Activated B cell treated with CpG ODN at 0.5 μM for 24 hours (primary cell): ENCODE results near the gene PAK4. TPM values are rescaled to one million over a fixed set of nuclear protein-coding genes. Genes with fewer than 3 reads are reported as not detected.

Experiments
- ATAC-seq: fragments of 200-7000 bp; cut with Tn5 transposase; one replicate; pipeline ENCODE4 v1.10.0; 2021; ENCODE audit warnings: low read depth, mild to moderate bottlenecking, moderate library complexity
- CTCF ChIA-PET: fragments of 350-600 bp; sonication (Branson Sonifier 250); formaldehyde crosslinking; loops from one replicate; lab custom pipeline; 2021; ENCODE audit warnings: antibody characterized with exemption; lab: Charles Lee
- POLR2A ChIA-PET: fragments of 350-600 bp; sonication (Branson Sonifier 250); formaldehyde crosslinking; loops from one replicate; lab custom pipeline; 2021; ENCODE audit warnings: antibody characterized with exemption; lab: Charles Lee
- DNase-seq: peaks from one replicate; pipeline ENCODE4 v3.0.0; 2022
- H3K27ac Mint-ChIP-seq: one replicate; pipeline ENCODE4 v1.8.0; 2020; ENCODE audit warnings: mixed read lengths
- H3K27me3 Mint-ChIP-seq: one replicate; pipeline ENCODE4 v1.8.0; 2021; ENCODE audit warnings: mixed read lengths
- H3K36me3 Mint-ChIP-seq: one replicate; pipeline ENCODE4 v1.8.0; 2021; ENCODE audit warnings: low read depth, mixed read lengths
- H3K4me1 Mint-ChIP-seq: one replicate; pipeline ENCODE4 v1.8.0; 2021; ENCODE audit warnings: mixed read lengths
- H3K4me3 Mint-ChIP-seq: one replicate; pipeline ENCODE4 v1.8.0; 2020; ENCODE audit warnings: mild to moderate bottlenecking, mixed read lengths
- H3K9me3 Mint-ChIP-seq: one replicate; pipeline ENCODE4 v1.8.0; 2020; ENCODE audit warnings: mixed read lengths
- CTCF ChIP-seq: fragments of 200-600 bp; IDR thresholded peaks from one replicate; pipeline ENCODE4 v1.8.0; 2022; ENCODE audit warnings: antibody characterized with exemption, mild to moderate bottlenecking
- intact Hi-C: fragments of 100-400 bp; cut with micrococcal nuclease; formaldehyde crosslinking; loops from one replicate; pipeline ENCODE4 v1.15.1; 2024
- total RNA-seq: library from RNA; stranded (reverse); gene quantifications from 2 replicates; pipeline ENCODE4 v1.2.3, GENCODE V29; 2022

The PAK4 gene
- total RNA-seq, 1 donor from 2014 or later, result 14.2 TPM

GRCh38 chr19:39190768-39191167 lies 65.2 kb downstream of the PAK4 start:
- H3K4me3 Mint-ChIP-seq, result no peak overlapping the region
- intact Hi-C loops, result no loop called here
- CTCF ChIA-PET, result no interaction called here

GRCh38 chr19:39192846-39193245 lies 67.3 kb downstream of the PAK4 start:
- ChIA-PET CTCF (no interaction called here), POLR2A (no interaction called here)
- H3K4me3 Mint-ChIP-seq, result no peak overlapping the region
- no peaks in the 10 kb centered on the region for H3K36me3 Mint-ChIP-seq
- intact Hi-C loops, result no loop called here
- no peak overlapping the region for H3K27ac Mint-ChIP-seq
- H3K4me1 Mint-ChIP-seq, result peaks cover 7% of the 10 kb centered on the region
- ATAC-seq, result no peak
- peaks cover 30% of the 10 kb centered on the region for H3K27me3 Mint-ChIP-seq
- H3K9me3 Mint-ChIP-seq, result no peaks in the 10 kb centered on the region
- TF ChIP-seq CTCF, result no peak
- no peak for DNase-seq

More at GRCh38 chr19:39190768-39191167, 65.2 kb downstream of the PAK4 start:
- DNase-seq (no peak), ATAC-seq (no peak)
- H3K4me1 Mint-ChIP-seq, result no peaks in the 10 kb centered on the region
- H3K27ac Mint-ChIP-seq, result no peak overlapping the region
- no peak for TF ChIP-seq CTCF
- peaks cover 22% of the 10 kb centered on the region for H3K27me3 Mint-ChIP-seq
- no peaks in the 10 kb centered on the region for H3K9me3 Mint-ChIP-seq
- POLR2A ChIA-PET, result no interaction called here
- H3K36me3 Mint-ChIP-seq, result no peaks in the 10 kb centered on the region

GRCh38 chr19:39193803-39194202 lies 68.2 kb downstream of the PAK4 start:
- no peaks in the 10 kb centered on the region for H3K36me3 Mint-ChIP-seq
- CTCF ChIA-PET, result no interaction called here
- ATAC-seq, result no peak
- POLR2A ChIA-PET, result no interaction called here
- H3K4me3 Mint-ChIP-seq, result no peak overlapping the region
- no peaks in the 10 kb centered on the region for H3K9me3 Mint-ChIP-seq
- H3K27me3 Mint-ChIP-seq, result peaks cover 38% of the 10 kb centered on the region
- no peak for DNase-seq
- H3K4me1 Mint-ChIP-seq, result peaks cover 9% of the 10 kb centered on the region
- H3K27ac Mint-ChIP-seq, result no peak overlapping the region
- TF ChIP-seq CTCF, result no peak
- intact Hi-C loops, result no loop called here

GRCh38 chr19:39194832-39195542 lies 69.4 kb downstream of the PAK4 start:
- DNase-seq (no peak), ATAC-seq (no peak)
- Mint-ChIP-seq H3K4me3 (no peak overlapping the region), H3K4me1 (peaks cover 9% of the 10 kb centered on the region), H3K9me3 (no peaks in the 10 kb centered on the region), H3K27me3 (peaks cover 40% of the 10 kb centered on the region), H3K27ac (no peak overlapping the region), H3K36me3 (no peaks in the 10 kb centered on the region)
- intact Hi-C loops, result no loop called here
- no peak for TF ChIP-seq CTCF
- ChIA-PET CTCF (no interaction called here), POLR2A (no interaction called here)

GRCh38 chr19:39195755-39196154 lies 70.2 kb downstream of the PAK4 start:
- no peak for TF ChIP-seq CTCF
- no peak for DNase-seq
- ChIA-PET POLR2A (no interaction called here), CTCF (no interaction called here)
- intact Hi-C loops, result no loop called here
- Mint-ChIP-seq H3K4me3 (no peak overlapping the region), H3K27me3 (peaks cover 48% of the 10 kb centered on the region), H3K4me1 (peaks cover 9% of the 10 kb centered on the region), H3K27ac (no peak overlapping the region), H3K36me3 (no peaks in the 10 kb centered on the region), H3K9me3 (no peaks in the 10 kb centered on the region)
- ATAC-seq, result no peak
